Astrocyte of the spinal cord (primary cell): ENCODE data around the gene PCYT1A.

Experiments used
- DNase-seq: peaks from one replicate; pipeline ENCODE4 v3.0.0; 2011; ENCODE audit warnings: low read depth, low spot score
- H3K4me3 ChIP-seq: 2 replicates; pipeline ENCODE4 v1.5.1; 2011; ENCODE audit warnings: low read depth, mild to moderate bottlenecking, low read length, moderate library complexity
- in situ Hi-C: cut with HindIII; loops from 2 replicates; pipeline ENCODE4 v1.10.0; 2017; ENCODE audit warnings: low sequenced_read_pairs
- TF ChIP-seq, protein P1 (sequence below): IDR thresholded peaks from 2 replicates; pipeline ENCODE4 v1.5.1; 2012; ENCODE audit warnings: low read depth, mild to moderate bottlenecking, low read length, inconsistent platforms

The PCYT1A gene

DNA sequence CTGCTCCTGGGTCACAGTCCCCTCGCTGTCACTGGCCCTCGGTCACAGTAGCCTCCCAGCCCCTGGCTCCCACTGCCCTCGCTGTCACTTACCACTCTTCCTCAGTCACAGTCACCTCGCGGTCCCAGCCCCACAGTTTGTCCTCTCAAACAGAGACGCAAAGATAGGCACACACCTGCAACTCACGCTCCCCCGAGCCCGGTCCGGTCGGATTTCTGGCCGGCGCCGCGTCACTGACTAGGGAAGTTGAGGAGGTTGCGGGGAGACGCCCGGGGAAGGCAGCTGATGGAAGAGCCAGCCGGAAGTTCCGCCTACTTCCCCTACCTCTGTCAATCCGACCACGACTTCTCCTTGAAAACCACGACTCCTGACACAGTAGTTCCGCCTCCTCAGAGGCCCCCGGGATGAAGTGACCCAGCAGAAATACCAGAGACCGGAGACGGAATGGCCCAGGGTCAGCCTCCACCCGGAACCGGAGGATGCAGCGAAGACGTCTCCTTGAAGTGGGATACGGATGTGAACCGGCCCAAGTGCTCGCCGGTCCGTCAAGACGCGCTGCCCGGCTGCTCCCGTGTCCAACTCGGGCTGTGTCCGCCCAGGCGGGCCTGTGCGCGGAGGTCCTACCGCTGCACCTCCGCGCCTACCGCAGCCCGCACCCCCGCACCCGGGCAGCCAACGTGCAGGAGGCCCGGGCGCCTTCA, at the start of gene PCYT1A:
PCYT1A (minus strand) TSS at position 287 of the 701 bp plus-strand sequence. CDS start 17,195 bp downstream, outside the sequence.
- TF ChIP-seq, protein P1, sequence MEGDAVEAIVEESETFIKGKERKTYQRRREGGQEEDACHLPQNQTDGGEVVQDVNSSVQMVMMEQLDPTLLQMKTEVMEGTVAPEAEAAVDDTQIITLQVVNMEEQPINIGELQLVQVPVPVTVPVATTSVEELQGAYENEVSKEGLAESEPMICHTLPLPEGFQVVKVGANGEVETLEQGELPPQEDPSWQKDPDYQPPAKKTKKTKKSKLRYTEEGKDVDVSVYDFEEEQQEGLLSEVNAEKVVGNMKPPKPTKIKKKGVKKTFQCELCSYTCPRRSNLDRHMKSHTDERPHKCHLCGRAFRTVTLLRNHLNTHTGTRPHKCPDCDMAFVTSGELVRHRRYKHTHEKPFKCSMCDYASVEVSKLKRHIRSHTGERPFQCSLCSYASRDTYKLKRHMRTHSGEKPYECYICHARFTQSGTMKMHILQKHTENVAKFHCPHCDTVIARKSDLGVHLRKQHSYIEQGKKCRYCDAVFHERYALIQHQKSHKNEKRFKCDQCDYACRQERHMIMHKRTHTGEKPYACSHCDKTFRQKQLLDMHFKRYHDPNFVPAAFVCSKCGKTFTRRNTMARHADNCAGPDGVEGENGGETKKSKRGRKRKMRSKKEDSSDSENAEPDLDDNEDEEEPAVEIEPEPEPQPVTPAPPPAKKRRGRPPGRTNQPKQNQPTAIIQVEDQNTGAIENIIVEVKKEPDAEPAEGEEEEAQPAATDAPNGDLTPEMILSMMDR, result no peak
- in situ Hi-C loops, result no loop called here
- peak; percentile 94 for DNase-seq
- H3K4me3 ChIP-seq, result peak within 1 kb of the TSS; percentile 100

DNA sequence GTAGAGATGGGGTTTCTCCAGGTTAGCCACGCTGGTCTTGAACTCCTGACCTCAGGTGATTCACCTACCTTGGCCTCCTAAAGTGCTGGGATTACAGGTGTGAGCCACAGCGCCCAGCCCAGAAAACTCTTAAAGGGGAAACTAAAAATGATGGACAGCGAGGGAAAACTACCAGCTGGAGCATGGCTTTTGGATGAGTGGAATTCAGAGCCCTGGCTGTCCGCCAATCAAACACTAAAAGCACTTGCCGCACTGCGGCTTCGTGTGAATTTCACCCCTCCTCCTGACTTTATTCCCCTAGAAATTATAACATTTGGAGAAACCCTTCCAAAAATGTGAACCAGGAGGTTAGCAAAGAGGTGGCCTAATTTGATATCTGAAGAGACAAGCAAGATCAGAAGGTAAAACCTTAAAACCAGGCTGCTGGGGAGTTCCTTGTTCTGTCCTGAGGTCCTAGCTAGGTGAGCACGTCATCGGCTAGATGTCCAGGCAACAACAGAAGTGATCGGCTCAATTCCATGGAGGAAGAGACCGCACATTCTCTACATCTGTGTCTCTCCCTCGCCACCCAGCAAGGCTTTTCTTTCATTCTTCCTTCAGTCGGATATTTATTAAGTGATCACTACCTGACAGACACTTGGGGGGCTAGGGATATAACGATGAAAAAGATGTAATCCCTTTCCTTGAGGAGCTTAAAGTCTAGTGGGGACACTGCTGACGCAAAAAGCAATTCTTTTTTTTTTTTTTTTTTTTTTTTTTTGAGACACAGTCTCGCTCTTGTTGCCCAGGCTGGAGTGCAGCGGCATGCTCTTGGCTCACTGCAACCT, 49.0 kb upstream of the PCYT1A start:
- TF ChIP-seq, protein P1, result no peak
- no peak overlapping the region for H3K4me3 ChIP-seq
- in situ Hi-C loops, result no loop called here
- DNase-seq, result no peak

DNA sequence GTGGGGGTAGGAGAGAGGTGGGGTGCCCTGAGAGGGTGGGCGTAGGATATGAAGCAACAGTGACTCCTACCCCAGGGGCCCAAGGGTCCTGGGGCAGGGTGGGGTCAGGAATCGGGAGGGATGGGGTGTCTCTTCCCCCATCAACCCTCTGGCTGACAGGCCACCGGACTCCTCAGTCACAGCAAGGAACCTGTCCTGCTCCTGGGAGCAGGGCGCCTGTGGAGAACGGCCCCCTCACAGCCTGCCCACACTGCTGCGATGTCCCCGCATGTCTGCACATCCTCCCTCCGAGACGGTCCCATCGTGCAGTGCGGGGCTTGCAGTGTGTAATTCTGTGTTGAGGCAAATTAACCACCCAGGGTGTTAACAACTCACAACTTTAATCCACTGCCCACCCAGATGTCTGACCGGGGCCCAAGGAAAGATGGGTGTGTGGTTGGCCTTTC, 48.0 kb upstream of the PCYT1A start:
- no peak overlapping the region for H3K4me3 ChIP-seq
- in situ Hi-C loops, result no loop called here
- TF ChIP-seq, protein P1, result no peak
- no peak for DNase-seq

DNA sequence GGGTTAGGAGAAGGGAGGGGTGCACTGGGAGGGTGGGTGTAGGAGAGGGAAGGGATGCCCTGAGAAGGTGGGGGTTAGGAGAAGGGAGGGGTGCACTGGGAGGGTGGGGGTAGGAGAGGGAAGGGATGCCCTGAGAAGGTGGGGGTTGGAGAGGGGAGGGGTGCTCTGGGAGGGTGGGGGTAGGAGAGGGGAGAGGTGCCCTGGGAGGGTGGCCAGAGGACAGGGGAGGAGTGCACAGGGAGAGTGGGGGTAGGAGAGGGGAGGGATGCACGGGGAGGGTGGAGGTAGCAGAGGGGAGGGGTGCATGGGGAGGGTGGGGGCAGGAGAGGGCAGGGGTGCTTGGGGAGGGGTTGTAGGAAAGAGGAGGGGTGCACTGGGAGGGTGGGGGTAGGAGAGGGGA, 47.5 kb upstream of the PCYT1A start:
- DNase-seq, result no peak
- TF ChIP-seq, protein P1, result no peak
- in situ Hi-C loops, result no loop called here
- no peak overlapping the region for H3K4me3 ChIP-seq

DNA sequence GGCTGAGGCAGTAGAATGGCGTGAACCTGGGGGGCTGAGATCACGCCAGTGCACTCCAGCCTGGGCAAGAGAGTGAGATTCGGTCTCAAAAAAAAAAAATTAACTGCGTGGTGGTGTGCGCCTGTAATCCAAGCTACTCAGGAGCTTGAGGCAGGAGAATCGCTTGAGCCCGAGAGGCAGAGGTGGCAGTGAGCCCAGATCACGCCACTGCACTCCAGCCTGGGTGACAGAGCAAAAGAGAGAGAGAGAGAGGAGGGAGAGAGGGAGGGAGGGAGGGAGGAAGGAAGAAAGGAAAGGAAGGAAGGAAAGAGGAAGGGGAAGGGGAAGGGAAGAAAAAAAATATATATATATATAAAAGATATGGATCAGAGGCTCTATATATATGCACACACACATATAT, 44.6 kb upstream of the PCYT1A start:
- in situ Hi-C loops, result no loop called here
- TF ChIP-seq, protein P1, result no peak
- no peak for DNase-seq
- no peak overlapping the region for H3K4me3 ChIP-seq

DNA sequence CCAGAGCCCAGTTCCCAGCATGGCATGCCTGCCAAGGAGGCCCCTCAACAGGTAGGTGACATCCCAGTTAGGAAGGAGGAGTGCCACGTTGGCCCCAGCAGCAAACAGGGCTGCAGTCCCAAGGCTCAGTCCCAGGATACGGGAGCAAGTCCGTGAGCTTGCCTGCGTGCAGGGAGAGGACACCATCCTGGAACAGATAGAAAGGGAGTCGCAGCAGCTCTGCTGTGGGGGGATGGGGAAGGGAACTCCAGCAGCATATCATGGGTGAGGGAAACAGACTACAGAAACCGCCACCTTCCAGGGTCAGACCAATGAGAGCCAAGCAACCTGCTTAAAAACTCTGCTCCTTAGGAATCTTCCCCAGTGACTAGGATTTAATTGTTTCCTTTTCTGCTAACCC, 39.9 kb upstream of the PCYT1A start:
- no peak for DNase-seq
- H3K4me3 ChIP-seq, result no peak overlapping the region
- TF ChIP-seq, protein P1, result no peak
- in situ Hi-C loops, result no loop called here
